GM10266 (cell line): ENCODE results near the gene PYHIN1.
A peak's percentile ranks its signal among the peaks of the same experiment; 100 is the strongest.
"Not testable (repeated sequence)": the region's sequence is repeated elsewhere in the genome, so short reads cannot be mapped to it uniquely, and the experiment has no call there.

Experiments
- DNase-seq: peaks from one replicate; pipeline ENCODE4 v3.0.0; 2012; ENCODE audit errors: extremely low spot score
- CTCF ChIP-seq: IDR thresholded peaks from 2 replicates; pipeline ENCODE4 v1.5.1; 2012; ENCODE audit warnings: mild to moderate bottlenecking, low read depth; ENCODE audit not compliant: control insufficient read depth, insufficient read depth; ENCODE audit errors: missing control alignments

PYHIN1 gene

GRCh38 chr1:158998037-158998780, 66.9 kb downstream of the PYHIN1 start:
- DNase-seq, result no peak
- TF ChIP-seq CTCF, result no peak

GRCh38 chr1:158998781-158999161, 67.4 kb downstream of the PYHIN1 start:
- TF ChIP-seq CTCF, result peak; percentile 85
- DNase-seq, result peak; percentile 28

GRCh38 chr1:158999316-159000069, 68.1 kb downstream of the PYHIN1 start:
- TF ChIP-seq CTCF, result no peak
- DNase-seq, result no peak

GRCh38 chr1:159000070-159000409, 68.7 kb downstream of the PYHIN1 start:
- DNase-seq, result no peak
- no peak for TF ChIP-seq CTCF

GRCh38 chr1:159000625-159001024, 69.3 kb downstream of the PYHIN1 start:
- no peak for DNase-seq
- TF ChIP-seq CTCF, result no peak

GRCh38 chr1:159005161-159005560, 73.8 kb downstream of the PYHIN1 start:
- no peak for TF ChIP-seq CTCF
- no peak for DNase-seq

- peak; percentile 12 for TF ChIP-seq CTCF
- DNase-seq, result no peak
Observed at GRCh38 chr1:159005676-159006075, 74.3 kb downstream of the PYHIN1 start.

- DNase-seq, result not testable (repeated sequence)
Observed at GRCh38 chr1:159006210-159006807, 75.0 kb downstream of the PYHIN1 start.
